ENCODE measurements around the gene OR1L6. TPM values are rescaled to one million over a fixed set of nuclear protein-coding genes. Genes with fewer than 3 reads are reported as not detected.

The OR1L6 gene, protein sequence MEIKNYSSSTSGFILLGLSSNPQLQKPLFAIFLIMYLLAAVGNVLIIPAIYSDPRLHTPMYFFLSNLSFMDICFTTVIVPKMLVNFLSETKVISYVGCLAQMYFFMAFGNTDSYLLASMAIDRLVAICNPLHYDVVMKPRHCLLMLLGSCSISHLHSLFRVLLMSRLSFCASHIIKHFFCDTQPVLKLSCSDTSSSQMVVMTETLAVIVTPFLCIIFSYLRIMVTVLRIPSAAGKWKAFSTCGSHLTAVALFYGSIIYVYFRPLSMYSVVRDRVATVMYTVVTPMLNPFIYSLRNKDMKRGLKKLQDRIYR
- total RNA-seq (not detected), total RNA-seq (0 reads per million in 2 donors)

DNA sequence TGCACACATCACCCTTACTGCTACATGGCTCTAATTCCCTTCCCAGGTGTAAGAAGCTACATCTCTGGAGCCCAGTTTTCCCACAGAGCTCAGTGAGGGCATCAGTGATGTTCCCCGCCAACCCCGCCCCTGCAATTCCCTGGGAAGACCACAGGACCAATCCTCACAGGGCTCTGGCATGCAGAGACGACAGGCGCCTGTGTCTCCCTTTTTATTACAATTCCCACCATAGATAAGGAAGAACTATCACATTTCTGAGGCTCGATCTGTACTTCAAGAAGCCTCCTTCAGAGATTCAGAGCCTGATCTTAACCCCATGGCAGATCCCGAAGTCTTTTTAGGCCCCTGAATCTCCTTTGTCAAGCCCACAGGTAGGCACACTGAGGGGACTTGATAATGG, at the start of gene OR1L6:
Gene OR1L6 (plus strand): TSS at position 301 of the 400 bp plus-strand sequence. CDS start 7,545 bp downstream, outside the sequence.
- no peaks in the 10 kb centered on the region for H3K9me3 ChIP-seq (ENCODE audit: control insufficient read depth, low read length, poor library complexity, severe bottlenecking)
- Mint-ChIP-seq H3K27me3 (no peaks in the 10 kb centered on the region), H3K27ac (no peak within 1 kb of the TSS), H3K4me3 (no peak within 1 kb of the TSS), H3K4me1 (no peaks in the 10 kb centered on the region), H3K36me3 (ENCODE audit: low read depth) (peaks cover 2% of the 10 kb centered on the region)
- DNase-seq (no peak), ATAC-seq (no peak)

DNA sequence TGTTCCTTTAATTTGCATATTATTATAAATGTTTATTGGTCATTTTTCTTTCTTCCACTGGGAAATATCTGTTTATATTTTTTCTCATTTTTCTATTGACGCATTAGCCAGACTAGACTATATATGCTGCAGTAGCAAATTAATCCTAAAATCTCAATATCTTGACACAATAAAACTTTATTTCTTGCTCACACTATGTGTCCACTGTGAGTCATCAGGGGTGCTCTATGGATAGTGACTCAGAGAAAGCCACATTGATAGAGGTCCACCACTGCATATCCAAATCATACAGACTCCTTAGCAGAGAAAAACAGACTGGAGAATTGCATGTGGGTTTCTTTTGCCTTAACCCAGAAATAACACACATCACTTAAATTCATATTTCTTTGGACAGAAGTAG, 46.4 kb upstream of the OR1L6 start:
- ATAC-seq = no peak
- H3K27me3 Mint-ChIP-seq = no peaks in the 10 kb centered on the region
- H3K36me3 Mint-ChIP-seq (ENCODE audit: low read depth) = no peaks in the 10 kb centered on the region
- H3K4me3 Mint-ChIP-seq = no peak overlapping the region
- no peaks in the 10 kb centered on the region for H3K9me3 ChIP-seq (ENCODE audit: control insufficient read depth, low read length, poor library complexity, severe bottlenecking)
- no peak for DNase-seq
- no peaks in the 10 kb centered on the region for H3K4me1 Mint-ChIP-seq
- H3K27ac Mint-ChIP-seq = no peak overlapping the region

DNA sequence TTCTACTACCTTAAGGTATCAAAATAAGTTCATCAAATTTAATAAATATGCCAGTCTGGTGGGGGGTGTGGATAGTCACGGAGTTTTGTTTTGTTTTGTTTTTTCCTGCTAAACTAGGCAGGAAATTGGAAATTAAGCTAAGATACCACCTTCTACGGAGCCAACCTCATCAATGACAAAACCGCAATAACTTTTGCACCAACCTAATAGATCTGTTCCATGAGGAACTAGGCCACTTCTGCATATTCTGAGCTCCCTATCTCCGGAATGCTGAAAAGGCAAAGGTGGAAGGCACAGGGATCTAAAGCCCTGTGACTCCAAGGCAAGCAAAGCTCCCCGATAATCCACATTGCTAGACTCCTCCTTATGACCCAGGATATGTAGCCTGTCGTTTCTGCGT, 24.1 kb upstream of the OR1L6 start:
- H3K4me3 Mint-ChIP-seq = no peak overlapping the region
- DNase-seq (no peak), ATAC-seq (no peak)
- H3K27me3 Mint-ChIP-seq = no peaks in the 10 kb centered on the region
- H3K27ac Mint-ChIP-seq = no peak overlapping the region
- no peaks in the 10 kb centered on the region for H3K9me3 ChIP-seq (ENCODE audit: control insufficient read depth, low read length, poor library complexity, severe bottlenecking)
- H3K36me3 Mint-ChIP-seq (ENCODE audit: low read depth) = no peaks in the 10 kb centered on the region
- no peaks in the 10 kb centered on the region for H3K4me1 Mint-ChIP-seq

DNA sequence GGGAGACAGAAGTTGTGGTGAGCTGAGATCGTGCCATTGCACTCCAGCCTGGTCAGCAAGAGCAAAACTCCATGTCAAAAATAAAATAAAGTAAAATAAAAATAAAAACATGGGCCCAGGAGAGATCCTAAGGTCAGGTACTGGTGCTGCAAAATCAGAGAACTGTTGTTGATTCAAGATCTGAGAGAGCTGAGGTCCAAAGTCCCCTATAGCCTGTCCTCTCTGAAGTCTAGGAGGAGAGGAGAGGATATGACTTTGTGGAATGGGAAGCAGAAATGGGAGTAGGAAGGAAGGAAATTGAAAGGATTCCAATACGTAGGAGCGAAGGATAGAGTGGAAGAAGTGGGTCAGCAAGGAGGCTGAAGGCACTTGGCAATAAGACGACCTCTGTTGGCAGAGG, 22.9 kb upstream of the OR1L6 start:
- H3K27ac Mint-ChIP-seq = no peak overlapping the region
- H3K27me3 Mint-ChIP-seq = no peaks in the 10 kb centered on the region
- H3K4me3 Mint-ChIP-seq = no peak overlapping the region
- ATAC-seq (no peak), DNase-seq (no peak)
- H3K36me3 Mint-ChIP-seq (ENCODE audit: low read depth) = no peaks in the 10 kb centered on the region
- no peaks in the 10 kb centered on the region for H3K4me1 Mint-ChIP-seq
- no peaks in the 10 kb centered on the region for H3K9me3 ChIP-seq (ENCODE audit: control insufficient read depth, low read length, poor library complexity, severe bottlenecking)

DNA sequence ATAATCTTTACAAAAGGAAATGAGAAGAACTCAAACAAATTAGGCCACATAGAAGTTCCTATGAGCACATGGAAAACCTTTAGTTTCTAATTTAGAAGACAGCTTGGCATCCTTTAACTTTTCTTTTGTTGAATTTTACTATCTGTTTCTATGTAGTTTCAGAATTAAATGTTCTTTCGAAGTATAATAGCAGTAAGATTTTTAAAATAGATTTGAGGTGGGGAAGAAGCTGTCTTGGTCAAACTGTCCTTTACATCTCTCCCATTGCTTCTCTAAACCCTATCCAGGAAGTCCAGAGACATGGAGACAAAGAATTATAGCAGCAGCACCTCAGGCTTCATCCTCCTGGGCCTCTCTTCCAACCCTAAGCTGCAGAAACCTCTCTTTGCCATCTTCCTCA, 18.4 kb upstream of the OR1L6 start, which contains the start of gene OR1L4:
Gene OR1L4 (plus strand): TSS at position 301 of the 400 bp plus-strand sequence. CDS start 0 bp downstream, at position 301.
- DNase-seq (no peak), ATAC-seq (no peak)
- Mint-ChIP-seq H3K4me3 (no peak within 1 kb of the TSS), H3K36me3 (ENCODE audit: low read depth) (no peaks in the 10 kb centered on the region), H3K27ac (no peak within 1 kb of the TSS), H3K4me1 (no peaks in the 10 kb centered on the region), H3K27me3 (no peaks in the 10 kb centered on the region)
- peaks cover 9% of the 10 kb centered on the region for H3K9me3 ChIP-seq (ENCODE audit: control insufficient read depth, low read length, poor library complexity, severe bottlenecking)

DNA sequence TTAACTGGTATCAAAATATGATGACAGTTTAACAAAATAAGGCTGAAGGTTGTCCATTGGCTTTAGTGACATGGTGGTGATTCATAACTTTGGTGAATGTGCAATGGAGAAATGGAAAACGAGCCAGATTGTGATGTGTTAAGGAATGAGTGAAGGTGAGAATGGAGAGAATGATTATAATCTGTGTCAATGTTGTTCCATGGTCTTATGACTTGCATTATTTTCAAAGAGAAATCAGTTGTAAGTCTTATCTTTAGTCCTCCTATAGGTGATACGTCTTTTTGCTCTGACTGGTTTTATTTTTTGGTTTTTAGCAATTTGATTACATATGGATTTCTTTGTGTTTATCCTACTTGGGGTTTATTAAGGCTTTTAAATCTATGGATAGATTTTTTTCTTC, 12.7 kb downstream of the OR1L6 start:
- no peak for ATAC-seq
- H3K9me3 ChIP-seq (ENCODE audit: control insufficient read depth, low read length, poor library complexity, severe bottlenecking) = peaks cover 3% of the 10 kb centered on the region
- no peak overlapping the region for H3K4me3 Mint-ChIP-seq
- no peak overlapping the region for H3K27ac Mint-ChIP-seq
- no peaks in the 10 kb centered on the region for H3K4me1 Mint-ChIP-seq
- DNase-seq = no peak
- no peaks in the 10 kb centered on the region for H3K27me3 Mint-ChIP-seq
- peaks cover under 1% of the 10 kb centered on the region for H3K36me3 Mint-ChIP-seq (ENCODE audit: low read depth)

DNA sequence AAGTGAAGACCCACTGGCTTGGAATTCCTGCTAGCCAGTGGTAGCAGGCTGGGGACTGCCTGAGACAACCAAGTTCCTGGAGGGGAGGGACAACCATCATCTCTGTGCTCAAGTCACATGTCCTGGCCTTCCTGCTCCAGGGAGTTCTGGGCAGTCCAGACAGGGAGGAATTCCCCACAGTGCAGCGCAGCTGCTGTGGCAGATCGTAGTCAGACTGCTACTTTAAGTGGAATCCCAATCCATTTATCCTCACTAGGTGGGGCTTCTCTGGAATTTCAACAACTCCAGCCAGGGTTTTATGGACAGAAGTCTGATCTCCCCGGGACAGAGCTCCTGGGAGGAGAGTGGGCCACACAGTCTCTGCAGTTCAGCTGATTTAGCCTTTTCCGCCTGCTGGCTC, 25.7 kb downstream of the OR1L6 start:
- Mint-ChIP-seq H3K27ac (no peak overlapping the region), H3K4me3 (no peak overlapping the region), H3K36me3 (ENCODE audit: low read depth) (no peaks in the 10 kb centered on the region), H3K27me3 (no peaks in the 10 kb centered on the region), H3K4me1 (no peaks in the 10 kb centered on the region)
- DNase-seq (no peak), ATAC-seq (no peak)
- H3K9me3 ChIP-seq (ENCODE audit: control insufficient read depth, low read length, poor library complexity, severe bottlenecking) = no peaks in the 10 kb centered on the region

DNA sequence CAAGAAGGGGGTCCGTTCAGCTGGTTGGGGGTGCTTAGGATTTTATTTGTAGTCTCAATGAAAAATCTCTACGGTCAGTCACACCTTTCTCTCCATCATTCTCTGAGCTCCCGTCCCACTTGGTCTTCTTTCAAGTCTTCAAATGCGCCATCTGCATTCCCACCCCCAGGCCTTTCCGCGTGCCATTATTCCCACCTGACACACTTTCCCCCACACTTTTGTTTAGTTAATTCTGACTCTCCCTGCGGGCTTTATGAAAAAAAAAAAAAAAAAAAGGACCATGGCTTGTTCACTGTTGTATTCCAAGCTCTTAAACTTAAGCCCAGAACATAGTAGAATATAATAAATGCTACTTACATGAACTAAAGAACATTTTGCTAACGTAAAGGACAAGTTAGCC, 34.9 kb downstream of the OR1L6 start:
- no peak overlapping the region for H3K4me3 Mint-ChIP-seq
- H3K4me1 Mint-ChIP-seq = no peaks in the 10 kb centered on the region

DNA sequence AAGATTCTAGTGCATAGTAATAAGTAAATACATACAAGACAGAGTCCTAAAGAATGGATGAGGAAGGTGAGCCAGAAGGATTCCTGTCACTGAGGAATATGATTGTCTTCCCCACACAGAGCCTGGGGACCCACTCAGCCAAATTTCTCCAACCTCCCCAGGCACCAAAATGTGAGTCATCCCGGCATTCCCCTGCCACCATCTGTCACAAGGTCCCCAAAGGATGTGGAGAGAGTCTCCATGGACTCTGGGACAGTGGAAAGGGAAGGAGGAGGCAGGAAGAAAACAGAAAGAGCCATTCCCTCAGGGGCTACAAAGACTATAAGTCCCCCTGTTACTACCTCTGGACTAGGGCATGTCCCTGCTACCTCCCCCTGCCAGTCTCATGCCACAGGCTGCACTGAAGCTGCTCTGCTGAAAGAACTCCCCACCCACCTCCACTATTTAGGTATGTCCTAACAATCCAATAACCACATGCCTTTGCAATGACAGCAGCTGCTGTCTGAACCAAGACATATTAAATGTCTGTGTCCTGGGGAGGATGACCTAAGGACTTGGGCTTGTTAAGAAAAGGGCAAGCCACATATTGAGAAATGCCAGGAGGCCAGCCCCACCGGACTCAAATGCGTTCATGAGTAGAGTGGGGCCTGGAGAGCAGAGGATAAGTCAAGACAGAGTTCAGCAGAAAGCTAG, 36.0 kb downstream of the OR1L6 start:
- Mint-ChIP-seq H3K27ac (no peak overlapping the region), H3K4me1 (peaks cover under 1% of the 10 kb centered on the region), H3K36me3 (ENCODE audit: low read depth) (no peaks in the 10 kb centered on the region), H3K27me3 (peaks cover 6% of the 10 kb centered on the region), H3K4me3 (no peak overlapping the region)
- no peak for ATAC-seq
- no peaks in the 10 kb centered on the region for H3K9me3 ChIP-seq (ENCODE audit: control insufficient read depth, low read length, poor library complexity, severe bottlenecking)
- no peak for DNase-seq

More for the DNA sequence above, 34.9 kb downstream of the OR1L6 start:
- Mint-ChIP-seq H3K27ac (no peak overlapping the region), H3K36me3 (ENCODE audit: low read depth) (no peaks in the 10 kb centered on the region), H3K27me3 (peaks cover 6% of the 10 kb centered on the region)
- DNase-seq = no peak
- no peak for ATAC-seq
- no peaks in the 10 kb centered on the region for H3K9me3 ChIP-seq (ENCODE audit: control insufficient read depth, low read length, poor library complexity, severe bottlenecking)

DNA sequence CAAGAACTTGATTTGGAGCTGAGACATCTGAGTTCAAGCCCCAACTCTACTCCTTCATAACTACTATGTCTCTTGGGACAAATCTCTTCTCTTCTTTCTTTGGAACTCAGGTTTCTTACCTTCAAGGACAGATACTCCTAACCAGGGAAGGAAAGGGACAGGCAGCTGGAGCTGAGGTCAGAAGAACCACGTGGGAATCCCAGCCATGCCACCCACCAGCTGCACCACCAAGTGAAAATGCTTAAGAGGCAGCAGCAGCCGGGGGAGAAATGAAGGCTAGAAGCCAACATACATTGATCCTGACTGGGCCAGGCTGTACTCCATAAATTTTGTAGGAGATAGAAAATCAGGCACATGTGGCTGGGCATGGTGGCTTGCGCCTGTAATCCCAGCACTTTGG, 37.1 kb downstream of the OR1L6 start:
- no peaks in the 10 kb centered on the region for H3K9me3 ChIP-seq (ENCODE audit: control insufficient read depth, low read length, poor library complexity, severe bottlenecking)
- no peak overlapping the region for H3K27ac Mint-ChIP-seq
- no peak overlapping the region for H3K4me3 Mint-ChIP-seq
- peaks cover 3% of the 10 kb centered on the region for H3K4me1 Mint-ChIP-seq
- H3K27me3 Mint-ChIP-seq = peaks cover 6% of the 10 kb centered on the region
- H3K36me3 Mint-ChIP-seq (ENCODE audit: low read depth) = no peaks in the 10 kb centered on the region
- DNase-seq = no peak
- no peak for ATAC-seq

DNA sequence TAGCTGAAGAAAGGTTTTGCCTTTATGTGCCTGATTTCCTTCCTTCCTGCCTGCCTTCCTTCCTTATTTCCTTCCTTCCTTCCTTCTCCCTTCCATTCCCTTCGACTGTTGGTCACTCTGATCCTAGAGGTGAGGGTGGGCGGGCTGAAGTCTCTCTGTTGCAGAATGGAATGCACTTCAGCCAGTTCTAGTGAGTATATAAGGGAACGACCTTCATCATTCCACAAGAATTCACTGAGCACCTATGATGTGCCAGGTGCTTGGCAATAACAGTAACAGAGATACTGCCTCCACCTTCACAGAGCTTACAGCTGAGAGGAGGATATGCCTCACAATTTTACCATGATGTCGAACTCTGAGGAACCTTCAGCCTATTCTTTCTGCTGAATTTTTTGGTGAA, 37.9 kb downstream of the OR1L6 start:
- Mint-ChIP-seq H3K27ac (no peak overlapping the region), H3K4me3 (no peak overlapping the region), H3K36me3 (ENCODE audit: low read depth) (no peaks in the 10 kb centered on the region), H3K4me1 (peaks cover 3% of the 10 kb centered on the region), H3K27me3 (peaks cover 6% of the 10 kb centered on the region)
- no peaks in the 10 kb centered on the region for H3K9me3 ChIP-seq (ENCODE audit: control insufficient read depth, low read length, poor library complexity, severe bottlenecking)
- no peak for DNase-seq
- no peak for ATAC-seq

DNA sequence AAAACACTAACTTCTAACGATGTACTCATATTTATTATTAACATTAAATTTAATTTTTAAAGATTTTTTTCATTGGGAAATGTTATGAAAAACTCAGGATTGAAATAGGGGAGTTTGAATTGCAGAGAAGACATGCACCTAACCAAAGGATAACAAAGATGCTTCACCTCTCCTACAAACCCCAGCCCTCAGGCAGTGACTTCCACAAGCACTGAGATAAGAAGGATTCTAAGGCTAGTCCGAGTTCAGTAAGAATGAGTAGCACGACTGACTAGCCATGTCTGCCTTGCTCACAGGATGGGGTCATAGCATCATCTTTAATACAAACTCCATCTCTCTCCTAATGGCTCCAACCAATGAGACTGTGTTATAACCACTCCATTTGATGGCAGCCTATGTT, 39.6 kb downstream of the OR1L6 start:
- Mint-ChIP-seq H3K4me3 (no peak overlapping the region), H3K27me3 (peaks cover 6% of the 10 kb centered on the region), H3K36me3 (ENCODE audit: low read depth) (no peaks in the 10 kb centered on the region)

DNA sequence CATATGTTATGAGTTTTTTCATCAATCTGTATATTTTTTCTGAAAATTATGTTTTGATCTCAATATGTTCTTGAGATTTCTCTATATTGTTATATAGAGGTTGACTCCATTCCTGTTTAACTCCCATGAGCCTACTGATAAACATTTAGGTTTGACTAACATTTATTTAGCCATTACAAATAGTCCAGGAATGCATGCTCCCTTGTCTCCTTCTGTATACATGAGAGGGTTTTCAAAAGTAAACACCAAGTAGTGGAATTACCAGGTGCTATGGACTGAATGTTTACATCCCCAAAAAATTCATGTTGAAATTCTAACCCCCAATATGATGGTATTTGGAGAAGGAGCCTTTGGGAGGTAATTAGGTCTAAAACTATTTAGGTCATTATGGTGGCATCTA, 43.2 kb downstream of the OR1L6 start:
- H3K27ac Mint-ChIP-seq = no peak overlapping the region
- no peak overlapping the region for H3K4me3 Mint-ChIP-seq
- H3K27me3 Mint-ChIP-seq = no peaks in the 10 kb centered on the region
- H3K36me3 Mint-ChIP-seq (ENCODE audit: low read depth) = peaks cover 5% of the 10 kb centered on the region
- ATAC-seq (no peak), DNase-seq (no peak)
- peaks cover 3% of the 10 kb centered on the region for H3K4me1 Mint-ChIP-seq
- H3K9me3 ChIP-seq (ENCODE audit: control insufficient read depth, low read length, poor library complexity, severe bottlenecking) = no peaks in the 10 kb centered on the region

More for the DNA sequence above, 39.6 kb downstream of the OR1L6 start:
- ATAC-seq (no peak), DNase-seq (no peak)
- H3K27ac Mint-ChIP-seq = no peak overlapping the region
- peaks cover 3% of the 10 kb centered on the region for H3K4me1 Mint-ChIP-seq
- H3K9me3 ChIP-seq (ENCODE audit: control insufficient read depth, low read length, poor library complexity, severe bottlenecking) = no peaks in the 10 kb centered on the region

DNA sequence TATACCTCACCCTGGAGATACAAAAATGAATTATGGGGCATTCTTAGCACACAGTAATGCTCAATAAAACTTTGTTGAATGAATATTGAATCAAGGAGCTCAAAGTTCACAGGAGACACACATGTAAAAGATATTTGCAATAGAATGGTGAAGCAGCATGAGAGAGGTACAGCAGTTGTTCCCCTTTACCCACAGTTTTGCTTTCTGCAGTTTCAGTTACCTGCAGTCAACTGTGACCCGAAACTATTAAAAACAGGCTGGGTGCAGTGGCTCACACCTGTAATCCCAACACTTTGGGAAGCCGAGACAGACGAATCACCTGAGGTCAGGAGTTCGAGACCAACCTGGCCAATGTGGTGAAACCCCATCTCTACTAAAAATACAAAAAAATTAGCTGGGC, 44.2 kb downstream of the OR1L6 start:
- Mint-ChIP-seq H3K4me3 (no peak overlapping the region), H3K36me3 (ENCODE audit: low read depth) (peaks cover 6% of the 10 kb centered on the region), H3K27ac (no peak overlapping the region), H3K4me1 (peaks cover 4% of the 10 kb centered on the region), H3K27me3 (no peaks in the 10 kb centered on the region)
- no peak for ATAC-seq
- H3K9me3 ChIP-seq (ENCODE audit: control insufficient read depth, low read length, poor library complexity, severe bottlenecking) = no peaks in the 10 kb centered on the region
- DNase-seq = no peak

Data from T-helper 17 cell (primary cell).